Activated CD4-positive, CD25-positive, alpha-beta regulatory T cell treated with anti-CD3 and anti-CD28 coated beads, Interleukin-2, amount 50 U/mL, for 72 hours (primary cell): Measurements from ENCODE around the gene KIF5C.

Source experiments
- DNase-seq: peaks from one replicate; pipeline ENCODE4 v3.0.0; 2021

KIF5C gene

GRCh38 chr2:149056541-149057255, 181.7 kb downstream of the KIF5C start:
- DNase-seq: no peak

DNA sequence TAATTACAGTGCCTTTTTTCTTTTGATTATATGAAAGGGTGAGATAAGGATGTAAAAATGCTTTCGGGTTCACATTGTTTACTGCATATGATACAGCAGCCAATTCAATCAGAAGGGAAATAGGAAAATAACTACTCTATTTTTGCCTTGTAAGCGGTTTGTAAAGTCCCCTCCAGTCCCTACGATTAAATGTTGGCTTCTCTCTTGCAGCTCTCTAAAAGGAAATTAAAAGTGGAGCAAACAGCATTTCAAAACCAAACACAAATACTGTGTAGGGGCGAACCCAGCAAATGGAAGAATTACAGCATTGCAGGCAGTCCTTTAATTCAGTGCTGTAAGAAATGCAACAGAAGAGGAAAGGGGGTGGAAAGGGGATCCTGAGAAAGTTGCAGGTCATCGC, 182.4 kb downstream of the KIF5C start:
- DNase-seq: no peak

DNA sequence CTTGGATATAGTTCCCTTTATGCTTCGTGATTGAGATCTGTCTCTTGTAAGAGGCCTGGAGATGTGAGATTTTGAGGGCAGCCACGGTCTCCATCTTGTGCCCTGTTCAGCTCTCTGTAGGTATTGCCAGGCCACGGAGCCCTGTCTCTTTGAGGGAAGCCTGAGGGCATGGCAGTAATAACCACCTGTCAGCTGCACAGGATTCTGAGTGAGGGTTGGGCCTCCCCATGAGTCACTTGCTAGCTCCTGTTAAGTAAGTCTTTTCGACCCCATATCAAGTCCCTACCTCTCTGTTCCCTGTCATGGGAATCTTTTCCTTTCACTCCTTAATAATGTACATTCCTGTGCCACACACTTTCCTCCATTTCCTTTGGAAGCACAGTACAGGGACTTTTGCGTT, 183.9 kb downstream of the KIF5C start:
- DNase-seq: no peak

- no peak for DNase-seq
These were observed 184.8 kb downstream of the KIF5C start for GRCh38 chr2:149059822-149060221.

GRCh38 chr2:149061133-149061745, 186.2 kb downstream of the KIF5C start:
- no peak for DNase-seq

DNA sequence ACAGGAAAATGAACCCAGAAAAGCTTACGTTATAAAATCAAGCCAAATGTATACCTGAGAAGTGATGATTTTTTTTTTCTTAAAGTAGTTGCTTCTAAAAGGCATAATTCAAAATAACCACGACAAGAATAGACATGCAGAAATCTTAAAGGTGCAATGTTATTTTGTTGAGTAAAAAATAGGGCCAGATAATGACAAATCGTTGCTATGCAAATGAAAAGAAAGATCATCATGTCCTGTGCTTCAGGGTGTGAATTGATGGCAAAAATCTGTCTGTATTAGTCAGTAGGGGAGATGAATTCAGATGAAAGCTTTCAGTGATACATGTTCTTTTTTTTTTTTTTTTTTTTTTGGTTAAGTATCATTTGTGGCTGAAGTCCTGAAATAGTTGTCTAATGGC, 187.5 kb downstream of the KIF5C start:
- no peak for DNase-seq

DNA sequence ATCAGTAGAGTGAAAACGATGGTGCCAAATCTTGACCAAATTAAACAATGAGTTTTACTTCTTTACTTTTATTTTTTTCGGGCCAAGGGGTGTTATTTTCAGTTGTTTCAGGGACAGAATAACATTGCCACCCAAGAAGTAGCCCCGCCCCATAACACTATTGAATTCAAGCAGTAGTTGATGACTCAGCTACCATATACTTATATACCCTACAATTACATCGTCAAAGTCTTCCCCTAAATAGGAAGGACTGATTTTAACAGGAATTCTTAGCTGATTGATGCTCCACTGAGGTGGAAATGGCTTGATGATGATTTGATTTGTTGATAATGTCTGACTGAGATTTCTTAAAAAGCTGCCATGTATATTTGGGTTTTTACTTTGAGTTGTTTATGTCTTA, 188.2 kb downstream of the KIF5C start:
- DNase-seq: no peak

DNA sequence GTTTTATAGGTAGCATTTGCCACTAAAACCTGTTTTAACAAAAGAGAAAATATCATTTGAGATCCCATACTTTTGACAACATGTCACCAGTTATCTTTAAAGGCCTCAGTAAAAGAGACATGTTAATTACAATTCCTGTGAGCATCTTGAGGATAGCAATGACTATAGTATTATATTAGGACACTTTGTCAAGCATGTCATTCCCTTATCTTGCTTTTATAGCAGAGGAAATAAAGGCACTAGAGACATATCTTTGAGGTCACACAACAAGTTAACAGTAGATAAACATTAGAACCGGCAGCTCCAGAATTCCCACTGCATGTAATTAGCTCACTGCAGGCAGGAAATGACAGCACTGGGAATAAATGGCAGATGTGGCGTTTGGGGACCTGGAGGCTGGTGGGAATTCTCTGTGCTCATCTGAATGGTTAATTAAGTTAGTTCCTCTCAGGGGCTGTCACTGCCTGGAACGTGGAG, 189.4 kb downstream of the KIF5C start:
- no peak for DNase-seq

- no peak for DNase-seq
These were observed 190.0 kb downstream of the KIF5C start for GRCh38 chr2:149064856-149065630.

GRCh38 chr2:149068225-149068995, 193.4 kb downstream of the KIF5C start:
- no peak for DNase-seq

DNA sequence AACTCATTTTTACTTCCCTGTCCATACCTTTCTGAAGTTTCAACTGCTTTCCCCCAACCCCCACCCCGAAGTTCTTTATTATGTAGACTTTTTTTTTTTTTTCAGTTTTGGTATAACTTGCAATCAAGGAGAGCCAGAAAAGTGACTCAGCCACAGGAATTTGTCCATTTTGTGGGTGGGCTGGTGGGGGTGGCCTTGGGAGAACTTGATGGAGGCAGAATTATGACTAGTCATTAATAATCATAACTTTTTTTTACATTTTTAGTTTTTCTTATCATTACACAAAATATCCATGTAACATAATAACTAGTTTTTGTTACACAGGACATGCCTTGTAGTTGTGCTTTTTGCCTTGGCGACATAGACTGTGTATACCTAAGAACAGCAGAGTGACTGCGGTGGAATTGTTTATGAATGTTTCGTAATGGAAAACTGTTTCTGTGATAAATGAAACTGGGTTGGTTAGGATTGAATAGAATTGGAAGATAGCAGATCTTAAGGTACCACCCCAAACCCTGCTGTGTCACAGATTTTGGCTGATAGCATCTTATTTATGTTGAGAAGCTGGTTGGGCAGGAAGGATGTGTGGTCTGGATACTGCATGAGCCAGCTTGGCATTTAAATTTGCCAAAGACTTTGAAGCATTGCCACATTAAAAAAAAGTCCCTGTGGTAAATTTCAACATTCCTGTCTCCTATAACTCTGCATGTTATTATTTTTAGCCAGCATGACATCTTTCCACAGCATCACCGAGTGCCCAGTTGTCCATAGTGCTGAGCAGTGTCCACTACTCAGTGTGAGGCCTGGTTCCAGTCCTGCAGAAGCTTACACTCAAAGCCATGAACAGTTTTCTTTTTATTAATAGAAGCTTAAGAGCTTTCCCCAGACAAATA, 194.2 kb downstream of the KIF5C start:
- DNase-seq: no peak

DNA sequence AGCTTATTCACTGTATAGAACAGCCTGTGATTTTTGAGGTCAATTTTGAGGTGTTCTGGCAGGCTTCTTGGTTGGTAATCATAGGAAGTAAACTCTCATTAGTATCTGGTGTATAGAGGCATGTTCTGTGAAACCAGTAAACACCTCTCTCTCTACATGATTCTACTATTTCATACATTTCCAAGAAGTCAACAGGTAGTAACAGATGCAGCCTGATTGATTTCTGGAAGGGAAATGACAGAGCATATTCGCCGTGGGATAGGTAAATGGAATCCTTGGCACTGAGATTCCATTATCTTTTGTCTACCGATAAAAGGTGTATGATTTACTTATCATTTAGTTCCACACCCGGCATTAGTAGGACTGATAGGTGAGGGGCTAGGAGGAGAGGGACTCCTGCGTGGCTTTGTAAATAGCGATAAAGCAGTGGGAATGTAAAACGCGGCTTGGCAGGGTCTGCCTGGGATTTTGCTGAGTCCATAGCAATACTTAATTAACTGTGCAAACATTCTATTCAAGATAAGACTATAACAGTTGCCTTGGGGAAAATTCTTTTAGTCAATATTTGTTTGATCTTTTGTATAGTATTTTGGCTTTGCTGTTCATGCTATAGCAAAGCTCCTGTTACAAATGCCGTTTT, 195.8 kb downstream of the KIF5C start:
- DNase-seq: no peak

GRCh38 chr2:149075105-149075504, 200.1 kb downstream of the KIF5C start:
- DNase-seq: no peak

- no peak for DNase-seq
These were observed 200.8 kb downstream of the KIF5C start for GRCh38 chr2:149075853-149076252.
